GM12801 (cell line): ENCODE results near the gene TEKTIP1.

Experiments
- TF ChIP-seq, protein P1 (sequence below): IDR thresholded peaks from one replicate; pipeline ENCODE4 v1.5.1; 2011; ENCODE audit warnings: control low read depth; ENCODE audit not compliant: insufficient read length; ENCODE audit errors: extremely low read depth

The TEKTIP1 gene

DNA sequence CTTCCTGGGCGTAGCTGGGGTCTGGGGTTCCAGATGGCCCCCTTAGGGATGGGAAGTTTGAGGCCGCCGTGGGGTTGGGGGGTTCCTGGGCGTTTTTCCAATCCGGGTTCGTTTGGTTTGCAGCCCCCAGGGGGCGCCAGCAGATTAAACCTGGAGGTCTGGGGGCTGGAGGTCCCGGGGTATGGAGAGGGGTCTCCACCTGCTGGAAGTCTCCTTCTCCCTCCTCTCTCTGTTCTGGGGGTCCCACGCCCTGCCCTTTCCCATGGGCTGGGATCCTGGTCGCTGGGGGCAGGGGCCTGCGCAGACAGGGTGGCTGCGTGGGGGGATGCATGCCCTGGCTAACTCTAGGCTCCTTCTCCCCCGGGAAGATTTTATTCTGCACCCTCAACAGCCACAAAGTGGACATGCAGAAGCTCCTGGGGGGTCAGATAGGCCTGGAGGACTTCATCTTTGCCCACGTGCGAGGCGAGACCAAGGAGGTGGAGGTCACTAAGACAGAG, 47.2 kb downstream of the TEKTIP1 start:
- TF ChIP-seq, protein P1, sequence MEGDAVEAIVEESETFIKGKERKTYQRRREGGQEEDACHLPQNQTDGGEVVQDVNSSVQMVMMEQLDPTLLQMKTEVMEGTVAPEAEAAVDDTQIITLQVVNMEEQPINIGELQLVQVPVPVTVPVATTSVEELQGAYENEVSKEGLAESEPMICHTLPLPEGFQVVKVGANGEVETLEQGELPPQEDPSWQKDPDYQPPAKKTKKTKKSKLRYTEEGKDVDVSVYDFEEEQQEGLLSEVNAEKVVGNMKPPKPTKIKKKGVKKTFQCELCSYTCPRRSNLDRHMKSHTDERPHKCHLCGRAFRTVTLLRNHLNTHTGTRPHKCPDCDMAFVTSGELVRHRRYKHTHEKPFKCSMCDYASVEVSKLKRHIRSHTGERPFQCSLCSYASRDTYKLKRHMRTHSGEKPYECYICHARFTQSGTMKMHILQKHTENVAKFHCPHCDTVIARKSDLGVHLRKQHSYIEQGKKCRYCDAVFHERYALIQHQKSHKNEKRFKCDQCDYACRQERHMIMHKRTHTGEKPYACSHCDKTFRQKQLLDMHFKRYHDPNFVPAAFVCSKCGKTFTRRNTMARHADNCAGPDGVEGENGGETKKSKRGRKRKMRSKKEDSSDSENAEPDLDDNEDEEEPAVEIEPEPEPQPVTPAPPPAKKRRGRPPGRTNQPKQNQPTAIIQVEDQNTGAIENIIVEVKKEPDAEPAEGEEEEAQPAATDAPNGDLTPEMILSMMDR: no peak

DNA sequence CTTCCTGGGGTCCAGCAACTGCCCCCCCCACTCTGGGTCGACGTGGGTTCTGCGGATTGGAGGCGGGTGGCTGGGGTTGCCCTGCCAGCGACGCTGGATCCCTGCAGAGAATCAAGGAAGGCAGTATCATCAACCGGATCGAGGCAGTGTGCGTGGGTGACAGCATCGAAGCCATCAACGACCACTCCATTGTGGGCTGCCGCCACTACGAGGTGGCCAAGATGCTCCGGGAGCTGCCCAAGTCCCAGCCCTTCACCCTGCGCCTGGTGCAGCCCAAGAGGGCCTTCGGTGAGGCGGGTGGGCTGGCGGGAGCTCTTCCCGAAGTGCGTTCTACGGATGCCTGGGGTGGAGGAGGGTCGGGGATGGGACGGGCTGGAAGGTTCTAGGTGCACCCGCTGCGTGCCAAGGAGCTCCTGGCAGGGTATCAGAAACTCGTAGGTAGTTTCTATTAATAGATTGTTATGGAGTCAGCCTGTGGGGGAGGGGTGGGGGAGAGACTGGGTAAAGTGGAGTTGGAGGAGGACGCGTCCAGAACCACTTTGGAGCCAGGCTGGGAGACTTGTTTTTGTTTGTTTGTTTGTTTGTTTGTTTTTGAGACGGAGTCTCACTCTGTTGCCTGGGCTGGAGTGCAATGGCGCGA, 47.9 kb downstream of the TEKTIP1 start:
- TF ChIP-seq, protein P1: no peak

DNA sequence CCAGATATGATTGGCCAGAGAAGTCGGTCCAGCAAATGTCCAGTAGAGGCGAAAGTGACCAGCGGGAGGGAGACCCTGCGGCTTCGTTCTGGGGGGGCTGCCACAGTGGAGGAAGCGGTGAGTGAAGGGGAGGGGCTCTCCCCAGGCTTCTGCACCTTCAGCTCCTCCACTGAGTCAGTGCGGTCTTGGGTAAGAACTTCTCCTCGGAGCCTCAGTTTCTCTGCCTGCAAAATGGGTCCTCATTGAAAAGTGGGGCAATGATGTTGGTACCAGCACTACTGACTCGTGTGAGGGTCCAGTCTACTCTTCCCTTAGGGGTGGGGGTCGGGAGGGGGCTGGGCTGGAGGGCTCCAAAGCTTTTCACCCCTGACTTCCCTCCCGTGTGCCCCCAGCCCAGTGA, 50.5 kb downstream of the TEKTIP1 start:
- TF ChIP-seq, protein P1: no peak

DNA sequence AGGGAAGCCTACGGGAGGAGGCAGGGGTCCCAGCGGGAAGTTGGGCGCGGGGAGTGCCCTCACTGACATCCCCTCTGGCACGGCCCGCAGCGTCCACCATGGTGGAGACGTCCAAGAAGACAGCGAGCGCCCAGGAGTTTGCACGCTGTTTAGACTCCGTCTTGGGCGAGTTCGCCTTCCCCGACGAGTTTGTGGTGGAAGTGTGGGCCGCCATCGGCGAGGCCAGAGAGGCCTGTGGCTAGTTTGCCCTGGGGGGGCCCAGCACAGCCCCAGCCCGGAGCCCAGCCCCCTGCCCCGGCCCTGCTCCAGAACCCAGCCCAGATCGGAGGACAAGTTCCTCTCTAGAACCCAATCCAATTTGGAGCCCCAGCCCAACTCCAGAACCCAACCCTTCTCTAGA, 51.0 kb downstream of the TEKTIP1 start:
- TF ChIP-seq, protein P1: no peak

DNA sequence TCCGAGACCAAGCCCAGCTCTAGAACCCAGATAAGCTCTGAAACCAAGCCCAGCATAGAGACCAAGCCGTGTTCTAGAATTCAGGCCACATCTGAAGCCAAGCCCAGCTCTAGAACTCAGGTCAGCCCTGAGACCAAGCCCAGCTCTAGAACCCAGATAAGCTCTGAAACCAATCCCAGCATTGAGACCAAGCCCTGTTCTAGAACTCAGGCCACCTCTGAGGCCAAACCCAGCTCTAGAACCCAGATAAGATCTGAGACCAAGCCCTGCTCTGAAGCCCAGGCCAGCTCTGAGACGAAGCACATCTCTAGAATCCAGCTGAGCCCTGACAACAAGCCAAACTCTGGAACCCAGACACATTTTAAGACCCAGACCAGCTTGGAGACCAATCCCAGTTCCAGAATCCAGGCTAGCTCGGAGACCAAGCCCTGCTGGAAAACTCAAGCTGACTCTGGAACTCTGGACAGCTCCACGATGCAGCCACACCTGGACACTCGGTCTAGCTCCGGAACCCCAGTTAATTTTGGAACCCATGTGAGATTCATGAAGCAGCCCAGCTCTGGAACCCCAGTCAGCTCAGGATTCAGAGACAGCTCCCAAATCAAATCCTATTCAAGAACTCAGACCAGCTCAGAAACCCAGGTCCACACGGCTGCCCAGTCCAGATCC, 52.2 kb downstream of the TEKTIP1 start:
- TF ChIP-seq, protein P1: no peak

DNA sequence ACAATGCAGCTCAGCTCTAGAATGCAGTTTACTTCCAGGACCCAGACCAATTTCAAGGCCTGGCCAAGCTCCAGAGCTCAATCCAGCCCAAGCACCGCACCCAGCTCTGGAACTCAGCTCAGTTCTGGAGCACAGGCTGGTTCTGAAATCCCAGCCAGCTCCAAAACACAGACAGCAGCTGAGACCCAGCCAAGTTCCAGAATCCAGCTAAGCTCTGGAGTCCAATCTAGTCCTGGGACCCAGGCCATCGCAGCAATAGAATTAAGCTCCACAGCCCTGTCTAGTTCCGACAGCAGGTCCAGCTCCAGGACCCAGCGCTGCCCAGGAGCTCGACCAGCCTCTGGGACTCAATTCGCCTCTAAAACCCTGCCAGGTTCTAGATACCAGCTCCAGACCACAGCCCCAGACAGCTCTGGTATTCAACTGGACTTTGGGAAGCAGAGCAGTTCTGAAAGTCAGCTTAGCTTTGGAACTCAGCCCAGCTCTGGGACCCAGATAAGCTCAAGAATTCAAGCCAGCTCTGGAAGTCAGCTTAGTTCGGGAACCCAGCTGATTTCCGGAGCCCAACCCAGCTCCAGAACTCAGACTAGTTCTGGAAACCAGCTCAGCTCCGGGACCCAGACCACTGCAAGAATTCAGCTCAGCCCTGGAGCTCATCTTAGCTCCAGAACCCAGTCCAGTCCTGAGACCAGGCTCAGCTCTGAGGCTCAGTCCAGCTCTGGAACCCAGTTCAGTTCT, 53.1 kb downstream of the TEKTIP1 start:
- TF ChIP-seq, protein P1: no peak

DNA sequence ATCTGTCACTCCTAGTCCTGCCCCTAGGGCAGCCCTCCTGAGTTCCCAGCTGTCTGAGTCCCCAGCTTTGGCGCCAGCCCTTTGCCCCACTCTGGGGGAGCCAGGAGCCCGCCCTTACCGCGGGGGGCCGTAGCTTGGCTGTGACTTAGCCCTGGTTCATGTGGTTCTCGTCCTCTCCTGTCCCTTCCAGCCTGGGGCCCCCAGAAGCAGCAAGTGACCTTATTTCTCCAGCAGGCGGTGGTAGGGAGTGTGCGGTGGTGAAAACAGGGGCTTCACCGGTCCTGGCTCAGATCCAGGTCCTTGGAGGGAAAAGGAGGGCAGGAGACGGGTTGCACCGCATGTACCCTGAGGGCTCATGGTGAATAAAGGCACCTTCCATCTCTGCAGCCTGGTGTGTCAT, 54.2 kb downstream of the TEKTIP1 start:
- TF ChIP-seq, protein P1: no peak
